GM23338 (cell line): Measurements from ENCODE around the gene CHD1. TPM values are rescaled to one million over a fixed set of nuclear protein-coding genes. Genes with fewer than 3 reads are reported as not detected.

Experiments
- ATAC-seq: fragments of 200-7000 bp; cut with Tn5 transposase; 3 replicates; pipeline ENCODE4 v1.9.1; 2020
- DNase-seq: peaks from one replicate; pipeline ENCODE4 v3.0.0-alpha.2; 2015; ENCODE audit warnings: low spot score
- H2AFZ ChIP-seq: fragments of 200-600 bp; sonication (generic); 2 replicates; pipeline ENCODE4 v1.8.0; 2016; ENCODE audit warnings: antibody characterized with exemption, mild to moderate bottlenecking, moderate library complexity
- H3F3A ChIP-seq: fragments of 200-600 bp; sonication (generic); replicated peaks from 2 replicates; pipeline ENCODE4 v1.8.0; 2017; ENCODE audit warnings: antibody characterized with exemption, mixed run types, low read depth
- H3K27ac ChIP-seq: fragments of 200-600 bp; sonication (generic); 2 replicates; pipeline ENCODE4 v1.6.1; 2016; ENCODE audit warnings: low read depth
- H3K27me3 ChIP-seq: fragments of 200-600 bp; sonication (generic); 2 replicates; pipeline ENCODE4 v1.8.0; 2016; ENCODE audit warnings: mild to moderate bottlenecking, mixed run types, moderate library complexity; ENCODE audit not compliant: insufficient read depth
- H3K36me3 ChIP-seq: fragments of 200-600 bp; sonication (generic); 2 replicates; pipeline ENCODE4 v1.8.0; 2016; ENCODE audit warnings: mild to moderate bottlenecking; ENCODE audit not compliant: insufficient read depth
- H3K4me1 ChIP-seq: fragments of 200-600 bp; sonication (generic); 2 replicates; pipeline ENCODE4 v1.8.0; 2016; ENCODE audit warnings: mild to moderate bottlenecking, moderate library complexity; ENCODE audit not compliant: insufficient read depth
- H3K4me2 ChIP-seq: fragments of 200-600 bp; sonication (generic); 2 replicates; pipeline ENCODE4 v1.7.1; 2017; ENCODE audit warnings: mixed run types
- H3K4me3 ChIP-seq: fragments of 200-600 bp; sonication (generic); 2 replicates; pipeline ENCODE4 v1.6.1; 2016; ENCODE audit warnings: mixed run types
- H3K79me2 ChIP-seq: fragments of 200-600 bp; sonication (generic); replicated peaks from 2 replicates; pipeline ENCODE4 v1.8.0; 2017; ENCODE audit warnings: mild to moderate bottlenecking; ENCODE audit not compliant: insufficient read depth
- H3K9me2 ChIP-seq: fragments of 200-600 bp; sonication (generic); 2 replicates; pipeline ENCODE4 v1.8.0; 2017; ENCODE audit not compliant: insufficient read depth
- H4K20me1 ChIP-seq: fragments of 200-600 bp; sonication (generic); replicated peaks from 2 replicates; pipeline ENCODE4 v1.8.0; 2017; ENCODE audit warnings: mild to moderate bottlenecking; ENCODE audit not compliant: insufficient read depth
- H3K27ac Mint-ChIP-seq: 2 replicates; pipeline ENCODE4 v1.8.0; 2020; ENCODE audit warnings: inconsistent platforms, mild to moderate bottlenecking, moderate library complexity, mixed read lengths
- H3K27me3 Mint-ChIP-seq: 3 replicates; pipeline ENCODE4 v1.8.0; 2022; ENCODE audit warnings: low read depth, mild to moderate bottlenecking, moderate library complexity, mixed read lengths, inconsistent platforms; ENCODE audit not compliant: insufficient read depth, poor library complexity
- H3K36me3 Mint-ChIP-seq: 3 replicates; pipeline ENCODE4 v1.8.0; 2021; ENCODE audit warnings: low read depth, mild to moderate bottlenecking, inconsistent platforms, moderate library complexity, mixed read lengths
- H3K4me1 Mint-ChIP-seq: 3 replicates; pipeline ENCODE4 v1.8.0; 2020; ENCODE audit warnings: mild to moderate bottlenecking, inconsistent platforms, mixed read lengths
- H3K4me3 Mint-ChIP-seq: 3 replicates; pipeline ENCODE4 v1.8.0; 2021; ENCODE audit warnings: moderate library complexity, mild to moderate bottlenecking, inconsistent platforms, mixed read lengths
- H3K9me3 Mint-ChIP-seq: 3 replicates; pipeline ENCODE4 v1.8.0; 2020; ENCODE audit warnings: moderate library complexity, mild to moderate bottlenecking, inconsistent platforms, mixed read lengths
- EZH2 ChIP-seq: fragments of 200-600 bp; sonication (generic); IDR thresholded peaks from one replicate; pipeline ENCODE4 v1.8.0; 2017; ENCODE audit warnings: antibody characterized with exemption, mild to moderate bottlenecking, low read depth; ENCODE audit not compliant: unreplicated experiment
- JUNB ChIP-seq: IDR thresholded peaks from one replicate; pipeline ENCODE4 v1.6.1; 2016; ENCODE audit warnings: antibody characterized with exemption; ENCODE audit not compliant: unreplicated experiment
- STAT1 ChIP-seq: IDR thresholded peaks from one replicate; pipeline ENCODE4 v1.6.1; 2016; ENCODE audit warnings: antibody characterized with exemption; ENCODE audit not compliant: unreplicated experiment
- ZNF331 ChIP-seq: fragments of 250-450 bp; sonication (Bioruptor Pico); IDR thresholded peaks from 2 replicates; pipeline ENCODE4 v1.5.0; 2020; ENCODE audit warnings: low read depth, mild to moderate bottlenecking, moderate library complexity
- polyA plus RNA-seq: library from polyadenylated mRNA; unstranded; fragments of >200 nt; fragmentation: Nextera tagmentation; extraction: Ambion mirVana; gene quantifications from 2 replicates; pipeline ENCODE4 v1.2.1, GENCODE V29; 2016
- total RNA-seq: library from RNA; depleted of rRNA; stranded (reverse); fragments of >200 nt; shearing (Covaris generic); gene quantifications from 2 replicates; pipeline ENCODE4 v1.2.3, GENCODE V29; 2014
- TF ChIP-seq, protein P1 (sequence below): fragments of 250-450 bp; sonication (Bioruptor Pico); IDR thresholded peaks from 2 replicates; pipeline ENCODE4 v1.5.0; 2020; ENCODE audit warnings: mild to moderate bottlenecking, moderate library complexity
- TF ChIP-seq, protein P2 (sequence below): IDR thresholded peaks from one replicate; pipeline ENCODE4 v1.6.1; 2018; ENCODE audit warnings: antibody characterized with exemption; ENCODE audit not compliant: unreplicated experiment

CHD1 gene
- total and polyA plus RNA-seq, 2 experiments from 2014 or later, result 36.4 to 75.6 TPM

DNA sequence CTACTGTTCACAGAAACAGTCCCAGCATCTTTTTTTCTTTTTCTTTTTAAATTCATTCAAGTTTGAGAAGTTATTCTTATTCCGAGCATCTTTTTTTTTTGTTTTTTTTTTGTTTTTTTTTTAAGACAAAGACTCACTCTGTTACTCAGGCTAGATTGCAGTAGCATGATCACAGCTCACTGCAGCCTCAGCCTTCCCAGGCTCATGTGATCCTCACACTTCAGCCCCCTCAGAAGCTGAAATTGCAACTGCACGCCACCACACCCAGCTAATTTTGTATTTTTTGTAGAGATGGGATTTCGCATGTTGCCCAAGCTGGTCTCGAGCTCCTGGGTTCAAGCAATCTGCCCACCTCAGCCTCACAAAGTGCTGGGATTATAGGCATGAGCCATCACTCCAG is 36.4 kb upstream of the CHD1 start (continued):
- TF ChIP-seq, protein P1, sequence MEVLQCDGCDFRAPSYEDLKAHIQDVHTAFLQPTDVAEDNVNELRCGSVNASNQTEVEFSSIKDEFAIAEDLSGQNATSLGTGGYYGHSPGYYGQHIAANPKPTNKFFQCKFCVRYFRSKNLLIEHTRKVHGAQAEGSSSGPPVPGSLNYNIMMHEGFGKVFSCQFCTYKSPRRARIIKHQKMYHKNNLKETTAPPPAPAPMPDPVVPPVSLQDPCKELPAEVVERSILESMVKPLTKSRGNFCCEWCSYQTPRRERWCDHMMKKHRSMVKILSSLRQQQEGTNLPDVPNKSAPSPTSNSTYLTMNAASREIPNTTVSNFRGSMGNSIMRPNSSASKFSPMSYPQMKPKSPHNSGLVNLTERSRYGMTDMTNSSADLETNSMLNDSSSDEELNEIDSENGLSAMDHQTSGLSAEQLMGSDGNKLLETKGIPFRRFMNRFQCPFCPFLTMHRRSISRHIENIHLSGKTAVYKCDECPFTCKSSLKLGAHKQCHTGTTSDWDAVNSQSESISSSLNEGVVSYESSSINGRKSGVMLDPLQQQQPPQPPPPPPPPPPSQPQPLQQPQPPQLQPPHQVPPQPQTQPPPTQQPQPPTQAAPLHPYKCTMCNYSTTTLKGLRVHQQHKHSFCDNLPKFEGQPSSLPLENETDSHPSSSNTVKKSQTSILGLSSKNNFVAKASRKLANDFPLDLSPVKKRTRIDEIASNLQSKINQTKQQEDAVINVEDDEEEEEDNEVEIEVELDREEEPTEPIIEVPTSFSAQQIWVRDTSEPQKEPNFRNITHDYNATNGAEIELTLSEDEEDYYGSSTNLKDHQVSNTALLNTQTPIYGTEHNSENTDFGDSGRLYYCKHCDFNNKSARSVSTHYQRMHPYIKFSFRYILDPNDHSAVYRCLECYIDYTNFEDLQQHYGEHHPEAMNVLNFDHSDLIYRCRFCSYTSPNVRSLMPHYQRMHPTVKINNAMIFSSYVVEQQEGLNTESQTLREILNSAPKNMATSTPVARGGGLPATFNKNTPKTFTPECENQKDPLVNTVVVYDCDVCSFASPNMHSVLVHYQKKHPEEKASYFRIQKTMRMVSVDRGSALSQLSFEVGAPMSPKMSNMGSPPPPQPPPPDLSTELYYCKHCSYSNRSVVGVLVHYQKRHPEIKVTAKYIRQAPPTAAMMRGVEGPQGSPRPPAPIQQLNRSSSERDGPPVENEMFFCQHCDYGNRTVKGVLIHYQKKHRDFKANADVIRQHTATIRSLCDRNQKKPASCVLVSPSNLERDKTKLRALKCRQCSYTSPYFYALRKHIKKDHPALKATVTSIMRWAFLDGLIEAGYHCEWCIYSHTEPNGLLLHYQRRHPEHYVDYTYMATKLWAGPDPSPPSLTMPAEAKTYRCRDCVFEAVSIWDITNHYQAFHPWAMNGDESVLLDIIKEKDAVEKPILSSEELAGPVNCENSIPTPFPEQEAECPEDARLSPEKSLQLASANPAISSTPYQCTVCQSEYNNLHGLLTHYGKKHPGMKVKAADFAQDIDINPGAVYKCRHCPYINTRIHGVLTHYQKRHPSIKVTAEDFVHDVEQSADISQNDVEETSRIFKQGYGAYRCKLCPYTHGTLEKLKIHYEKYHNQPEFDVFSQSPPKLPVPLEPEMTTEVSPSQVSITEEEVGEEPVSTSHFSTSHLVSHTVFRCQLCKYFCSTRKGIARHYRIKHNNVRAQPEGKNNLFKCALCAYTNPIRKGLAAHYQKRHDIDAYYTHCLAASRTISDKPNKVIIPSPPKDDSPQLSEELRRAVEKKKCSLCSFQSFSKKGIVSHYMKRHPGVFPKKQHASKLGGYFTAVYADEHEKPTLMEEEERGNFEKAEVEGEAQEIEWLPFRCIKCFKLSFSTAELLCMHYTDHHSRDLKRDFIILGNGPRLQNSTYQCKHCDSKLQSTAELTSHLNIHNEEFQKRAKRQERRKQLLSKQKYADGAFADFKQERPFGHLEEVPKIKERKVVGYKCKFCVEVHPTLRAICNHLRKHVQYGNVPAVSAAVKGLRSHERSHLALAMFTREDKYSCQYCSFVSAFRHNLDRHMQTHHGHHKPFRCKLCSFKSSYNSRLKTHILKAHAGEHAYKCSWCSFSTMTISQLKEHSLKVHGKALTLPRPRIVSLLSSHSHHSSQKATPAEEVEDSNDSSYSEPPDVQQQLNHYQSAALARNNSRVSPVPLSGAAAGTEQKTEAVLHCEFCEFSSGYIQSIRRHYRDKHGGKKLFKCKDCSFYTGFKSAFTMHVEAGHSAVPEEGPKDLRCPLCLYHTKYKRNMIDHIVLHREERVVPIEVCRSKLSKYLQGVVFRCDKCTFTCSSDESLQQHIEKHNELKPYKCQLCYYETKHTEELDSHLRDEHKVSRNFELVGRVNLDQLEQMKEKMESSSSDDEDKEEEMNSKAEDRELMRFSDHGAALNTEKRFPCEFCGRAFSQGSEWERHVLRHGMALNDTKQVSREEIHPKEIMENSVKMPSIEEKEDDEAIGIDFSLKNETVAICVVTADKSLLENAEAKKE, result no peak
- TF ChIP-seq JUNB, result no peak
- TF ChIP-seq ZNF331 (CRISPR knock-in tag), result no peak
- no peak for TF ChIP-seq STAT1

DNA sequence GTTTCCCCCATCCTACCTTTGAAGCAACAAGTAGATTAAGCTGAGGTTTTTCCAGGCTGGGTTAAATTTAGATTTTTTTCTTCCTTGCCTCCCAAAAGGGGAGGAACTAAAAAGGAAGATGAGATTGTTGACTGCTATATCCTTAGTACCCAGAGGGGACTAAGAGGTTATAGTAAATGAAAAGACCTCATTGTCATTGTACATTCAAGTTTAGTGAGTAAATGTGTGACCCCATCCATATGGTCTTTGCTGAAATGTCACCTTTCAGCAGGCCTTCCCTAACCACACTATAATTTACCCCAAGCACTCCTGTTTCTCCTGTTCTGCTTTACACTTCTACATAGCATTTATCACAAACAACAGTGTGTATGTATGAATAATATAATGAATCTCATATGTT is 35.8 kb upstream of the CHD1 start:
- Histone ChIP-seq H3K4me1 (peaks cover 11% of the 10 kb centered on the region), H3K9me2 (no peaks in the 10 kb centered on the region), H3K36me3 (no peaks in the 10 kb centered on the region), H3K4me3 (no peak overlapping the region), H4K20me1 (no peaks in the 10 kb centered on the region), H3K27ac (no peak overlapping the region), H3K79me2 (no peaks in the 10 kb centered on the region), H3K4me2 (no peak overlapping the region), H2AFZ (no peak overlapping the region), H3F3A (no peaks in the 10 kb centered on the region), H3K27me3 (peaks cover 12% of the 10 kb centered on the region; the same call in 1 of the 2 replicates)
- Mint-ChIP-seq H3K27ac (no peak overlapping the region), H3K4me3 (no peak overlapping the region), H3K27me3 (peaks cover 6% of the 10 kb centered on the region), H3K4me1 (peaks cover 21% of the 10 kb centered on the region), H3K9me3 (peaks cover 8% of the 10 kb centered on the region; the same call in 2 of the 3 replicates), H3K36me3 (peaks cover 5% of the 10 kb centered on the region; the same call in 1 of the 3 replicates)
- no peak for DNase-seq
- no peak for ATAC-seq
- TF ChIP-seq, protein P2, sequence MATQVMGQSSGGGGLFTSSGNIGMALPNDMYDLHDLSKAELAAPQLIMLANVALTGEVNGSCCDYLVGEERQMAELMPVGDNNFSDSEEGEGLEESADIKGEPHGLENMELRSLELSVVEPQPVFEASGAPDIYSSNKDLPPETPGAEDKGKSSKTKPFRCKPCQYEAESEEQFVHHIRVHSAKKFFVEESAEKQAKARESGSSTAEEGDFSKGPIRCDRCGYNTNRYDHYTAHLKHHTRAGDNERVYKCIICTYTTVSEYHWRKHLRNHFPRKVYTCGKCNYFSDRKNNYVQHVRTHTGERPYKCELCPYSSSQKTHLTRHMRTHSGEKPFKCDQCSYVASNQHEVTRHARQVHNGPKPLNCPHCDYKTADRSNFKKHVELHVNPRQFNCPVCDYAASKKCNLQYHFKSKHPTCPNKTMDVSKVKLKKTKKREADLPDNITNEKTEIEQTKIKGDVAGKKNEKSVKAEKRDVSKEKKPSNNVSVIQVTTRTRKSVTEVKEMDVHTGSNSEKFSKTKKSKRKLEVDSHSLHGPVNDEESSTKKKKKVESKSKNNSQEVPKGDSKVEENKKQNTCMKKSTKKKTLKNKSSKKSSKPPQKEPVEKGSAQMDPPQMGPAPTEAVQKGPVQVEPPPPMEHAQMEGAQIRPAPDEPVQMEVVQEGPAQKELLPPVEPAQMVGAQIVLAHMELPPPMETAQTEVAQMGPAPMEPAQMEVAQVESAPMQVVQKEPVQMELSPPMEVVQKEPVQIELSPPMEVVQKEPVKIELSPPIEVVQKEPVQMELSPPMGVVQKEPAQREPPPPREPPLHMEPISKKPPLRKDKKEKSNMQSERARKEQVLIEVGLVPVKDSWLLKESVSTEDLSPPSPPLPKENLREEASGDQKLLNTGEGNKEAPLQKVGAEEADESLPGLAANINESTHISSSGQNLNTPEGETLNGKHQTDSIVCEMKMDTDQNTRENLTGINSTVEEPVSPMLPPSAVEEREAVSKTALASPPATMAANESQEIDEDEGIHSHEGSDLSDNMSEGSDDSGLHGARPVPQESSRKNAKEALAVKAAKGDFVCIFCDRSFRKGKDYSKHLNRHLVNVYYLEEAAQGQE, result no peak
- TF ChIP-seq EZH2 (no peak), STAT1 (no peak), ZNF331 (CRISPR knock-in tag) (no peak)
- TF ChIP-seq, protein P1, result no peak
